NCI-H82 (cell line): ENCODE data around the gene TNK1.

Experiments used
- DNase-seq: peaks from one replicate; lab custom pipeline; 2025; lab: John Stamatoyannopoulos, UW

The TNK1 gene

GRCh38 chr17:7410634-7411426, 29.9 kb downstream of the TNK1 start:
- DNase-seq = no peak

- DNase-seq = no peak
These were observed 30.5 kb downstream of the TNK1 start for GRCh38 chr17:7411427-7411750.

- DNase-seq = no peak
These were observed 32.6 kb downstream of the TNK1 start for GRCh38 chr17:7413346-7413985.

- no peak for DNase-seq
These were observed 33.9 kb downstream of the TNK1 start for GRCh38 chr17:7414837-7415236.

- no peak for DNase-seq
These were observed 34.9 kb downstream of the TNK1 start for GRCh38 chr17:7415784-7416183.

GRCh38 chr17:7416323-7416722, 35.4 kb downstream of the TNK1 start:
- no peak for DNase-seq

GRCh38 chr17:7417056-7417655, 36.3 kb downstream of the TNK1 start:
- DNase-seq = no peak

GRCh38 chr17:7418472-7419152, 37.7 kb downstream of the TNK1 start:
- no peak for DNase-seq

GRCh38 chr17:7419819-7420610, 39.1 kb downstream of the TNK1 start, which contains the start of gene SPEM1:
Gene SPEM1 (plus strand): TSS chr17:7420324. CDS start chr17:7420385, 61 bp downstream.
- DNase-seq = no peak

GRCh38 chr17:7421186-7421585, 40.3 kb downstream of the TNK1 start:
- no peak for DNase-seq

GRCh38 chr17:7423679-7424078, 42.8 kb downstream of the TNK1 start:
- no peak for DNase-seq

GRCh38 chr17:7425316-7425715, 44.4 kb downstream of the TNK1 start, which contains the start of gene SPEM2:
Gene SPEM2 (plus strand): TSS chr17:7425616. CDS start chr17:7425689, 73 bp downstream.
- no peak for DNase-seq

GRCh38 chr17:7425756-7426155, 44.9 kb downstream of the TNK1 start:
- no peak for DNase-seq

GRCh38 chr17:7426203-7426863, 45.4 kb downstream of the TNK1 start:
- DNase-seq = no peak

GRCh38 chr17:7426896-7427489, 46.1 kb downstream of the TNK1 start:
- no peak for DNase-seq

- DNase-seq = no peak
These were observed 46.7 kb downstream of the TNK1 start for GRCh38 chr17:7427549-7427948.

GRCh38 chr17:7428557-7428956, 47.7 kb downstream of the TNK1 start, which contains the start of gene SPEM3:
Gene SPEM3 (plus strand): TSS chr17:7428857. CDS start chr17:7428903, 46 bp downstream.
- DNase-seq = no peak

GRCh38 chr17:7429722-7430121, 48.8 kb downstream of the TNK1 start:
- no peak for DNase-seq

- DNase-seq = no peak
These were observed 50.3 kb downstream of the TNK1 start for GRCh38 chr17:7431231-7431630.

- DNase-seq = no peak
These were observed 51.4 kb downstream of the TNK1 start for GRCh38 chr17:7432296-7432695.
